Left ventricle myocardium inferior (tissue), 1 donor: Measurements from ENCODE around the gene ZNF787. TPM values are rescaled to one million over a fixed set of nuclear protein-coding genes. Genes with fewer than 3 reads are reported as not detected.
"Not testable (repeated sequence)": the region's sequence is repeated elsewhere in the genome, so short reads cannot be mapped to it uniquely, and the experiment has no call there.

Experiments
- DNase-seq: peaks from one replicate; pipeline ENCODE4 v3.0.0-alpha.2; 2020
- H3K27ac ChIP-seq: fragments of 200-600 bp; replicated peaks from 2 replicates; pipeline ENCODE4 v1.8.0; 2021
- H3K27me3 ChIP-seq: fragments of 200-600 bp; 2 replicates; pipeline ENCODE4 v1.8.0; 2021; ENCODE audit warnings: low read depth
- H3K36me3 ChIP-seq: fragments of 200-600 bp; 2 replicates; pipeline ENCODE4 v1.8.0; 2021
- H3K4me1 ChIP-seq: fragments of 200-600 bp; 2 replicates; pipeline ENCODE4 v1.8.0; 2021
- H3K4me3 ChIP-seq: fragments of 200-600 bp; 2 replicates; pipeline ENCODE4 v1.8.0; 2021; ENCODE audit warnings: mild to moderate bottlenecking, moderate library complexity
- H3K9me3 ChIP-seq: fragments of 200-600 bp; replicated peaks from 2 replicates; pipeline ENCODE4 v1.8.0; 2021
- intact Hi-C: fragments of 100-400 bp; cut with micrococcal nuclease; formaldehyde crosslinking; loops from one replicate; pipeline ENCODE4 v1.11.0; 2022
- total RNA-seq: library from RNA; stranded (reverse); fragmentation: NEBNext Ultra II Directional; extraction: Animal tissue kit (Norgen Biotek cat#: 25700); gene quantifications from one replicate; pipeline ENCODE4 v1.2.1, GENCODE V29; 2021
- TF ChIP-seq, protein P1 (sequence below): fragments of 200-600 bp; IDR thresholded peaks from 2 replicates; pipeline ENCODE4 v1.8.0; 2021; ENCODE audit warnings: antibody characterized with exemption, mild to moderate bottlenecking, borderline replicate concordance
- donor health status: DM: no; HTN: yes; CAD: no; lungs with severe emphysema.

ZNF787 gene
- total RNA-seq, 1 donor from 2014 or later = 31.8 TPM

- Histone ChIP-seq H3K36me3 (peaks cover 33% of the 10 kb centered on the region), H3K27ac (peak overlapping the region; percentile 83), H3K27me3 (no peaks in the 10 kb centered on the region), H3K4me3 (no peak overlapping the region), H3K4me1 (peaks cover 30% of the 10 kb centered on the region), H3K9me3 (no peaks in the 10 kb centered on the region)
- no peak for DNase-seq
- intact Hi-C loops = no loop called here
- TF ChIP-seq, protein P1, sequence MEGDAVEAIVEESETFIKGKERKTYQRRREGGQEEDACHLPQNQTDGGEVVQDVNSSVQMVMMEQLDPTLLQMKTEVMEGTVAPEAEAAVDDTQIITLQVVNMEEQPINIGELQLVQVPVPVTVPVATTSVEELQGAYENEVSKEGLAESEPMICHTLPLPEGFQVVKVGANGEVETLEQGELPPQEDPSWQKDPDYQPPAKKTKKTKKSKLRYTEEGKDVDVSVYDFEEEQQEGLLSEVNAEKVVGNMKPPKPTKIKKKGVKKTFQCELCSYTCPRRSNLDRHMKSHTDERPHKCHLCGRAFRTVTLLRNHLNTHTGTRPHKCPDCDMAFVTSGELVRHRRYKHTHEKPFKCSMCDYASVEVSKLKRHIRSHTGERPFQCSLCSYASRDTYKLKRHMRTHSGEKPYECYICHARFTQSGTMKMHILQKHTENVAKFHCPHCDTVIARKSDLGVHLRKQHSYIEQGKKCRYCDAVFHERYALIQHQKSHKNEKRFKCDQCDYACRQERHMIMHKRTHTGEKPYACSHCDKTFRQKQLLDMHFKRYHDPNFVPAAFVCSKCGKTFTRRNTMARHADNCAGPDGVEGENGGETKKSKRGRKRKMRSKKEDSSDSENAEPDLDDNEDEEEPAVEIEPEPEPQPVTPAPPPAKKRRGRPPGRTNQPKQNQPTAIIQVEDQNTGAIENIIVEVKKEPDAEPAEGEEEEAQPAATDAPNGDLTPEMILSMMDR = peak; percentile 58
These were observed 34.1 kb upstream of the ZNF787 start for GRCh38 chr19:56155124-56155687.

GRCh38 chr19:56153507-56153906 lies 32.4 kb upstream of the ZNF787 start:
- Histone ChIP-seq H3K27ac (peak overlapping the region; percentile 34), H3K27me3 (no peaks in the 10 kb centered on the region), H3K4me3 (no peak overlapping the region), H3K9me3 (no peaks in the 10 kb centered on the region), H3K4me1 (peaks cover 36% of the 10 kb centered on the region), H3K36me3 (peaks cover 25% of the 10 kb centered on the region)
- no peak for DNase-seq
- TF ChIP-seq, protein P1 = no peak
- intact Hi-C loops = no loop called here

DNA sequence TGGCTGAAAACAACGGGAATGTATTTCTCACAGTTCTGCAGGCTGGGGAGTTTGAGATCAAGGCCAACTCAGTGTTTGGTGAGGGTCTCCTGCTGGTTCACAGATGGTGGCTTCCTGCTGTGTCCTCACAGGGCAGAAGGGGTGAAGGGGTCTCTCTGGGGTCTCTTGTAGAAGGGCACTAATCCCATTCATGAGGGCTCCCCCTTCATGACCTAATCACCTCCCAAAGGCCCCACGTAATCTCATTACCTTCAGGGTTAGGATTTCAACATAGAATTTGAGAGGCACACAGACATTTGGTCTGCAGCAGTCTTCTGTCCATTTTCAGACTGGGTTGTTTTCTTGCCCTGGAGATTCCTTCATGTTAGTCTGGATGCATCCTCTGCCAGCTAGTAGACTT lies 31.5 kb upstream of the ZNF787 start:
- no peaks in the 10 kb centered on the region for H3K27me3 ChIP-seq
- peaks cover 36% of the 10 kb centered on the region for H3K4me1 ChIP-seq
- DNase-seq = no peak
- H3K4me3 ChIP-seq = no peak overlapping the region
- H3K27ac ChIP-seq = peak overlapping the region; percentile 34
- peaks cover 28% of the 10 kb centered on the region for H3K36me3 ChIP-seq
- no peaks in the 10 kb centered on the region for H3K9me3 ChIP-seq
- intact Hi-C loops = no loop called here
- TF ChIP-seq, protein P1 = no peak

DNA sequence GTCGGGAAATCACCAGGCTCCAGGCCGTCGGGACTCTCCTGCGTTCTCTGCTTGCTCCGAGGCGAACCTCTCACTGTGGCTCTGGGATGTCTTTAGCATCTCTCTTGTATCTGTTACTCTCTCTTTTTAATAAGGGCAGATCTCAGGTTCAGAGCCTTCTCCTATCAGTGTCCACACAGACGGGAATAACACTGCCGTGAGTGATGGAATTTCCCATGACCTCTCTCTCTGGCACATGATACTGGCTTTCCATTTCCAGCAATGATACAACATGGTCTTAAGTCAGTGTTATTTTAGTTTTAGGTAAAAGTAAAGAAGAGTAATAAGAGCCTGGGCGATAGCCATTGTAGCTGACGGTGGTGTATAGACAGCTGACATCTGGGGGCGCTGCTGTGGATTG lies 29.3 kb upstream of the ZNF787 start:
- no peaks in the 10 kb centered on the region for H3K27me3 ChIP-seq
- peaks cover 30% of the 10 kb centered on the region for H3K36me3 ChIP-seq
- H3K27ac ChIP-seq = peak overlapping the region; percentile 77
- peaks cover 16% of the 10 kb centered on the region for H3K4me1 ChIP-seq
- no peak for DNase-seq
- intact Hi-C loops = no loop called here
- no peaks in the 10 kb centered on the region for H3K9me3 ChIP-seq
- TF ChIP-seq, protein P1 = no peak
- H3K4me3 ChIP-seq = no peak overlapping the region

- no peaks in the 10 kb centered on the region for H3K9me3 ChIP-seq
- TF ChIP-seq, protein P1 = no peak
- H3K4me3 ChIP-seq = no peak overlapping the region
- no peak for DNase-seq
- intact Hi-C loops = no loop called here
- H3K4me1 ChIP-seq = peaks cover 15% of the 10 kb centered on the region
- H3K27me3 ChIP-seq = no peaks in the 10 kb centered on the region
- peak overlapping the region; percentile 77 for H3K27ac ChIP-seq
- H3K36me3 ChIP-seq = peaks cover 29% of the 10 kb centered on the region
These were observed 28.6 kb upstream of the ZNF787 start for GRCh38 chr19:56149656-56150038.

DNA sequence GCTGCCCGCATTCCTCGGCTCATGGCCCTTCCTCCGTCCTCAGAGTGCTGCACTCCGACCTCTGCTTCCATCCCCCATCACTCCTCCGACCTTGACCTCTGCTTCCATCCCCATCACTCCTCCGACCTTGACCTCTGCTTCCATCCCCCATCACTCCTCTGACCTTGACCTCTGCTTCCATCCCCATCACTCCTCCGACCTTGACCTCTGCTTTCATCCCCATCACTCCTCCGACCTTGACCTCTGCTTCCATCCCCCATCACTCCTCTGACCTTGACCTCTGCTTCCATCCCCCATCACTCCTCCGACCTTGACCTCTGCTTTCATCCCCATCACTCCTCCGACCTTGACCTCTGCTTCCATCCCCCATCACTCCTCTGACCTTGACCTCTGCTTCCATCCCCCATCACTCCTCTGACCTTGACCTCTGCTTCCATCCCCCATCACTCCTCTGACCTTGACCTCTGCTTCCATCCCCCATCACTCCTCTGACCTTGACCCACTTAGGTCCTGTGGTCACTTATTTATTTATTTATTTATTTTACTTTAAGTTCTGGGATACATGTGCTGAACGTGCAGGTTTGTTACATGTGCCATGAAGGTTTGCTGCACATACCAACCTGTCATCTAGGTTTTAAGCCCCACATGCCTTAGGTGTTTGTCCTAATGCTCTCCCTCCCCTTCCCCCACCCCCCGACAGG lies 28.0 kb upstream of the ZNF787 start:
- H3K27me3 ChIP-seq, H3K4me3 ChIP-seq, intact Hi-C loops, H3K9me3 ChIP-seq, DNase-seq: not testable (repeated sequence)
- Histone ChIP-seq H3K36me3 (peaks cover 29% of the 10 kb centered on the region), H3K27ac (peak overlapping the region; percentile 77), H3K4me1 (peaks cover 15% of the 10 kb centered on the region)
